Activated naive CD8-positive, alpha-beta T cell treated with anti-CD3 and anti-CD28 coated beads, Interleukin-2, amount 50 U/mL, for 16 hours (primary cell): ENCODE measurements around the gene PSMB7.

Experiments used
- DNase-seq: peaks from one replicate; pipeline ENCODE4 v3.0.0-alpha.2; 2020; ENCODE audit warnings: low read depth, low spot score

The PSMB7 gene

GRCh38 chr9:124415102-124415851, at the start of gene PSMB7:
TSS of gene PSMB7 (minus strand) at chr9:124415442. CDS start at chr9:124415425, 17 bp downstream.
- DNase-seq = peak; percentile 95

- no peak for DNase-seq
Measured at GRCh38 chr9:124462739-124463138, 47.5 kb upstream of the PSMB7 start.

DNA sequence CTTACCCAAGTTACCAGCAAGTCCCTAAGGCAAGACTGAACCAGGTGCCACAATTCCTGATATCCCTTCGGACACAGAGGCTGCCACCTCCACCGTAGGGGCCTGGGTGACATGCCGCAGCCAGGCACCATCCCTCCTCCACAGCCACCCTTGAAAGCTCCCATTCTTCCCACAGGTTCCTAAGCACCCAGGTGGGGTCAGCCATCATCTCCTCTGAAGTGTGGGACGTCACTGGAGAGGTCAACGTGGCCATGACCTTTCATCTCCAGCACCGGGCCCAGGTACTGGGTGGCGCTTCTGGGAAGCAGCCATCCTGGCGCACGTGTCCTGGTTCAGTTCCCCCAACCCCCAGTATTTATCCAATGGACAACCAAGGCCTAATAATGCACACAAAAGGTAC, 43.2 kb upstream of the PSMB7 start:
- no peak for DNase-seq

DNA sequence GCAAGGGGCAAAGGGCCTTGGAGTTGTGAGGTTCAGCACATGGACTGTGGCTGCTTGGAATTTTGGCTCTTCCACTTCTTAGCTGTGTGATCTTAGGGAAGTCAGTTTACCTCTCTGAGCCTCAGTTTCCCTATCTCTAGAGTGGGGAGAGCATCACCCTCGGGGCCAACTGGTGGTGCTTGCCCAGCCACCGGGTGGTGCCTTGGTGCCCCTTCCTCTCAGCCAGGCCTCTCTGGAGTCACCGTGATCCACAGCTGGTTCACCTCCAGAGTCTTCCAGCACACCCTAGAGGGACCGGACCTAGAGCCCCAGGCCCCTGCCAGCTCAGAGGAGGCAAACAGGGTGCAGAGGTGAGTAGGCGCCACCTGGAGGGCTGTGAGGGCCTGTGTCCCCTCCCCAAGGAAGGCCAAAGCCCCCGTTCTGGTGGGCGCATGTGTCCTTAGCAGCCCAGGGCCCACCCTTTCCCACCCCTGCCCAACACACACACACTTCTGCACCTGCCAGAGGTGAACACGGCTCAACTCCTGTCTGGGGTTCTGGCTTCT, 42.7 kb upstream of the PSMB7 start:
- DNase-seq = no peak

GRCh38 chr9:124457079-124457886, 42.0 kb upstream of the PSMB7 start:
- no peak for DNase-seq

- DNase-seq = no peak
Measured at GRCh38 chr9:124456341-124457078, 41.3 kb upstream of the PSMB7 start.

DNA sequence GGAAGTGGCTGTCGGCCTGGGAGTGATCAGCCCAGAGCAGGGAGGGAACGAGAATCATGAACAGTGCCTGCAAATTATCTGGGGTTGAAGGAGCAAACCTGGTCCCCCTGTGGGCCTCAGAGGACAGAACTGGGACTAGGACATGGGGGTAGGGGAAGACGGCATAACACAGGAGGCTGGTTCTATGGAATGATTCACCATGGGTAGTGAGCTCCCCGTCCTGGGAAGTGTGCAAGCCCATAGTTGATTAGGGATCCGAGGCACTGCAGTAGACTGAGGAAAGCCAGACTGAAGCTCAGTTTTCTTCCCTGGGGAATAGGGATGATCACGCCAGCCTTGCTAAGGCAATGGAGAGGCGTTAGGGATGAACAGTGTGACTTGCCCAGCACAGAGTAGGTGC, 40.6 kb upstream of the PSMB7 start:
- no peak for DNase-seq

GRCh38 chr9:124454791-124455443, 39.7 kb upstream of the PSMB7 start:
- DNase-seq = no peak

DNA sequence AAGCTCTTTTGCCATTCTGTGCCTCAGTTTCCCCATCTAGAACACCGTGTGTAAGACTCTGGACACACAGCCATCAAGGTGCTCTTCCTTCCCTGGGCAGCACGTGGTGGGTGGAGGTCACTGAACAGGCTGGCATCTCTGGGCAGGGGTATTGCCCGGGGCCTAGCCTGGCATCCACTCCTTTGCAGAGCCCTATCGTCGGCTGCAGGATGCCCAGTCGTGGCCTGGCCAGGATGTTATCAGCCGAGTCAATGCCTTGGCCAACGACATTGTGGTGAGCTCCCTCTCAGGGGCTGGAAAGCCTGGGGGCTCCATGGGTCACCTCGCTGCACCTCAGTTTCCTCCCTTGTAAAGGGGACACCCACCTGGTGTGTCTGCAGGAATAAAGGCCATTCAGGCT, 39.1 kb upstream of the PSMB7 start:
- no peak for DNase-seq

DNA sequence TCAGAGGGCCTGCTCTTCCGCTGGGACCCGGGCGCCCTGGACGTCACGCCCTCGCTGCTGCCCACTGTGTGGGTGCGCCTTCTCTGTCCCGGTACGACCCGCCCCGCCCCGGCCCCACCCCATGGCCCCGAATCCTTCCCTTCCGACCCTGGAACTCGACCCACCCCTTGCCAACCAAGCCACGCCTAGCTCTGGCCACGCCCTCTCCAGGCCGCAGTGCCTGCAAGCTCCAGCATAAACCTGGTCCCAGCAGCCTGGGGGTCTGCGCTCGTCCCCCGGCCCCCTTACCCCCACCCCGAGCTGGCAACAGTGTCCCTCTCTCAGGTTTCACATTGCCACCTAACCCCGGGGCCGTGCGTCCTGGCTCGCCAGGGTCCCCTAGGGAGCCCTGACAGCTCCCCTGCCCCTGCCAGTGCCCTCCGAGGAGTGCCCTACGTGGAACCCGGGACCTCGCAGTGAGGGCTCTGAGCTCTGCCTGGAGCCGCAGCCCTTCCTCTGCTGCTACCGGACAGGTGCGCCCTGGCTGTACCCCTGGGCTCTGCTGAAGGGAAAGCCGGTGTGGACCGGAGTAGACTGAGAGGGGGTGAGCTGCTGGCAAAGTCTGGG, 38.4 kb upstream of the PSMB7 start:
- no peak for DNase-seq

DNA sequence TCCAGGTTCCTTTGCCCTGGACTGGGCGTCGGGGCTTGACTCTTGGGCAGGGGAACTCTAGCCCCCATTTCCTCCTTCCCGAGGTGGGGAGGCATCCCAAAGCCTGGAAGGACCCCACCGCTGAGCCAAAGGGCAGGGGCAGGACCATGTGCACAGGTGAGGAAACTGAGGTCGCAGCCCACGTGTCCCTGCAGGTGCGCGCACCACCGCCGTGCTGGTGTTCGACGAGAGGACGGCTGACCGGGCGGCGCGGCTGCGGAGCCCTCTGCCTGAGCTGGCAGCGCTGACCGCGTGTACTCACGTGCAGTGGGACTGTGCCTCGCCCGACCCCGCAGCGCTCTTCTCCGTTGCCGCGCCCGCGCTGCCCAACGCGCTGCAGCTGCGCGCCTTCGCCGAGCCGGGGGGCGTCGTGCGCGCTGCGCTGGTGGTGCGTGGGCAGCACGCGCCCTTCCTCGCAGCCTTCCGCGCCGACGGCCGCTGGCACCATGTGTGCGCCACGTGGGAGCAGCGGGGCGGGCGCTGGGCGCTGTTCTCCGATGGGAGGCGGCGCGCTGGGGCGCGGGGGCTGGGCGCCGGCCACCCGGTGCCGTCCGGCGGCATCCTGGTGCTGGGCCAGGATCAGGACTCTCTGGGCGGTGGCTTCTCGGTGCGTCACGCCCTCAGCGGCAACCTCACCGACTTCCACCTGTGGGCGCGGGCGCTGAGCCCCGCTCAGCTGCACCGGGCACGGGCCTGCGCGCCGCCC, 37.8 kb upstream of the PSMB7 start:
- DNase-seq = no peak

DNA sequence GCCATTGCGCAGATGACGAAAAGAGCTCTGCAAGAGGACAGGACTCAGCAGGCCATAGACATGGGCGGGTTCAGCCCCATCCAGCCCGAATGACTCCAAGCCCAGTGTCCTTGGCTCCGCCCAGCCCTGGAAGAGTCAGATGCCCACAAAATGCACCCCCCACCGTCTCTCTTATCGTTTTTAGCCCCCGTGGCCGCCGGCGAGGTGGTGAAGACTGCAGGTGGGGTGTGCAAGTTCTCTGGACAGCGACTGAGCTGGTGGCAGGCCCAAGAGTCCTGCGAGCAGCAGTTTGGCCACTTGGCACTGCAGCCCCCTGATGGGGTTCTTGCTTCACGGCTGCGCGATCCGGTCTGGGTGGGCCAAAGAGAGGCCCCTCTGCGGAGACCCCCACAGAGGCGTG, 37.1 kb upstream of the PSMB7 start:
- no peak for DNase-seq

DNA sequence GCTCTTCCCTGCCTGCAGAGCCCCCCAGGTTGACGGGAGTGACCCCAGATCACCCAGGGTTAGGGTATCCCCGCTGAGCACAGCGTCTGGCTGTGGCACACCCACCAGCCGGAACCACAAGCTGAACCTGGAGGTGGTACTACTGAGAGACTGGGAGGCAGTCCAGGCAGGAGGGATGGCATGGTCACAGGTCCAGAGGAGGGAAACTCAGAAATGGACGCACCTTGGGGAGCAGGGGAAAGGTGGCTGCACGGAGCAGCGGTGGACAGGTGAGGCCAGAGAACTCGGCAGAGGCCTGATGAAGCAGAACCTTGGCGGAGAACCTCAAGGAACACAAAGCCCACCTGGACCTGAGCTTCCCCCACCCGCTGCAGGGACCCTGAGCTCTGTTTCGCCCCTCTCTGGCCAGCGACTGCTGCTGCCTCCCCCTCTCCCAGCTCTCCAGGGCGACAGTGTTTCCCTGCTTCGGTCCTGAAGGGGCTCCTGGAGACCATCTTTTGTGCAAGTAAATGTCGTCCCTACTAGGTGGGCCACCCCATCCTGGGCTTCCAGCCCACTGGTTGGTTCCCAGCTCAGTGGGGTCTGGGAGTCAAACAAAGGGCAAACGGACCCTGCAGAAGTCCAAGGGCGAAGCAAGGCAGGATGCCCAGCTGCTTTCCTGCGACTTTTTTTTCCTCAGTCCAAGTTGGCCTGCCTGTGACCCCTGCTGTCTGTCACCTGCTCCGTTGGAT, 35.9 kb upstream of the PSMB7 start:
- DNase-seq = no peak

DNA sequence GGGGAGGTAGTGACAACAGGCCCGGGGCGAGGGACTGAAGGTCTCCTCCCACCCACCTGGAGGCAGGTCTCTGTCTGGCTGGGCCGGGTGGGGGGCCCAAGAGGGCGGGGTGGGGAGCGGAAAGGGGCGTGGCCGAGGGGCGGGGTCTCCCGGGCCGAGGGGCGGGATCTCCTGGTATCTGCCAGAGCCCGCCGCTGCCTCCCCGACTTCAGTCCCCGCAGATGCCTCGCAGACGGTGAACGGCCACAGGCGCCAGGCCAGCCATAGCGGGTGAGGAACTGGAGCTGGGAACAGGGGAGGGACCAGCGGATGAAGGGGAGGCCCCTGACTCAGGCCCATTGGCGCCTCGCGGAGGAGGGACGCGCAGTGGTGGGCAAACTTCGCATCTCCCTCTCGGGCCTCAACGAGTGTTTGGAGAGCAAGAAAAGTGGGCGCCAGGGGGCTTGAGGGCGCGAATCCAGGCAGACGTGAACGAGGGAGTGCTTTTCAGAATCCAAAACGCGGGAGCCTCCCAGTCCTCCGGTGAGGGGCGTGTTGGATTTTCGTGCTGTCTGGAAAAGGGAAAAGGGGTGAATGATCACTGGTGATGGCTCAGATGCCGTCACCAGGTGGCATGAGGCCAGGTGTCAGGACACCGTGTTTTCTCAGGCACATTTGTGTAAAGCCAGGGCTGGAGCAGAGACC, 35.1 kb upstream of the PSMB7 start, which contains the start of gene ADGRD2:
Gene ADGRD2 (plus strand): TSS at position 211 of the 684 bp plus-strand sequence. CDS start 1,216 bp downstream, outside the sequence.
- DNase-seq = no peak

DNA sequence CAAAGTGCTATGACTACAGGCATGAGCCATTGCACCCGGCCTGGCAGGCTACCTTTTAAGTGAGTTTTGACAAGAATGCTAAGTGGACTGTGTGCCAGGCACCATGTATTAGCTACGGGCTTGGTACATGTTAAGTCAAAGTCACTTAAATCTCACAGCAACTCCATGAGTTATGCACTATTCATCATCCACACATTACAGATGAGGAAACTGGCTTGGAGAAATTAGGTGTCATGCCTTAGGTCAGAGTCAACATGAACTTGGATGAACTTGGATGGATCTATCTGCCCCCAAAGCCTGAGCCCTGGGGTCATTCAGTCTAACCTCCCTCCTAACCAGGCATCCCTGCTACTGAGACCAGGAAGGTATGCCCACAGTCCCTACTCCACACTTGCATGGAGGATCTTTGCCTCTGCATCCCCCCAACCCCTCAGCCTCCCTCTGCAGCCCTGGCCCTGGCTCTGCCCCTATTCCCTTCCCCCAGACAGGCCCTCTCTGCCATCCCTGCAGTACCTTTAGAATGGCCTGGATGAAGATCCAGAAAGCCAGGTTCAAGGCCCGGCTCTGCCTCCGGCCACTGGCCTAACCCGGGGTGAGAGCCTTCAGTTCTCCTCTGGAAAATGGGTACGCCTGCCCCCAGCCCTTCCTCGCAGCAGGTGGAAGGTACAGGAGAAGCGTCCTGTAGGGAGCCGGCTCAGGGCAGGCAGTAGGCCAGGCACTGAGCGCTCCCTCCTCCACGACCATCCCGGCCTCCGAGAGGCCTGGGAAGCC, 34.3 kb upstream of the PSMB7 start:
- DNase-seq = no peak

- DNase-seq = no peak
Measured at GRCh38 chr9:124448019-124448418, 32.8 kb upstream of the PSMB7 start.

GRCh38 chr9:124447297-124447661, 32.0 kb upstream of the PSMB7 start:
- no peak for DNase-seq

GRCh38 chr9:124444166-124444565, 28.9 kb upstream of the PSMB7 start:
- no peak for DNase-seq
